Ovary (tissue), 3 donors: ENCODE results near the gene RPTOR.

Experiments used
- POLR2A ChIP-seq: fragments of 450-650 bp; IDR thresholded peaks from one replicate; pipeline ENCODE4 v1.6.1; 2017; ENCODE audit warnings: antibody characterized with exemption, mild to moderate bottlenecking, moderate library complexity
- TF ChIP-seq, protein P1 (sequence below), 3 donors: fragments of 450-650 bp in 2 of 3; fragments of 200-600 bp in 1 of 3; IDR thresholded peaks; one replicate each; pipeline versions ENCODE4 v1.5.1 to v1.8.0; 2016 to 2022; ENCODE audit warnings: antibody characterized with exemption in 3 of 3, mild to moderate bottlenecking in 1 of 3
- donor health status: DM: no; HTN: no; CAD: no.

DNA sequence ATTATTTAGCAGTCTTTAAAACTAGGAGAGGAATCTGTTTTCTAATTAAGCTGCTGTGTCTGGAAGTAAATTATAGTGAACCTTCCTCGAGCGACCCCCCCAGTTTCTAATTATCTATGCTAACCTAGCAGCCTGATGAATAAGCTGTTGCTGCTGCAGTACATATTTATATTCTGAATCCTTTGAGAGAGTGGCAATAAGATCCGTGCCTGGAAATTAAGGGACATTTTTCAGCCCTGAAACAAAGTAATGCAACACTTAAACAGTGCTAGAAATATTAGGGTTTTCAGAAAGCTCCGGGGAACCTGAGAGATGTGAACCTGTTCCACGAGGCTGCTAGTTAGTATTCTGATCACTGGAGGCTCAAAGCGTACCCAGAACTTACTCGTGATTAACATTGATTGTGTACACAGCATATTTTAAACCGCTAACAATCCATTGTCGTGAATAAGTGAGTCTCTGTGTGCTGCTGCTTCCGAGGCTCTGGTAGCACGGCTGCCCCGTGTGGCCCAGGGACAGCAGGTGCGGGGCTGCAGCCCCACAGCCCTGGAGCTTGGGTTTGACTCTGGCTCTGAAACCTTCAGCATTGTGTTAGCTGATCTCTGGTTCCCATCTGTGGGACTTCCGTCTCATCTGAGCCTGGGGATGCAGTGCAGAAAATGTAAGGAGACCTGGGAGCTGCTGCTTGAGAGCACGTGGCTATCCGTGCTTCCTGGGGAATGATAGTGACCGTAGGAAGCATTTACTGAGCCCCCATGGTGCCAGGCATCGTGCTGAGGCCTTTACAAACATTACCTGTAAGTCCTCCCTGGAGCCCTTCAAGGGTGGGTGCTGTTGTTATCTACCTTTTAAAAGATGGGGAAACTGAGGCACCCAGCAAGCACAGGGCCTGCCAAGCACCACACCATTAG lies 256.1 kb downstream of the RPTOR start:
- TF ChIP-seq POLR2A = no peak
- TF ChIP-seq, protein P1, sequence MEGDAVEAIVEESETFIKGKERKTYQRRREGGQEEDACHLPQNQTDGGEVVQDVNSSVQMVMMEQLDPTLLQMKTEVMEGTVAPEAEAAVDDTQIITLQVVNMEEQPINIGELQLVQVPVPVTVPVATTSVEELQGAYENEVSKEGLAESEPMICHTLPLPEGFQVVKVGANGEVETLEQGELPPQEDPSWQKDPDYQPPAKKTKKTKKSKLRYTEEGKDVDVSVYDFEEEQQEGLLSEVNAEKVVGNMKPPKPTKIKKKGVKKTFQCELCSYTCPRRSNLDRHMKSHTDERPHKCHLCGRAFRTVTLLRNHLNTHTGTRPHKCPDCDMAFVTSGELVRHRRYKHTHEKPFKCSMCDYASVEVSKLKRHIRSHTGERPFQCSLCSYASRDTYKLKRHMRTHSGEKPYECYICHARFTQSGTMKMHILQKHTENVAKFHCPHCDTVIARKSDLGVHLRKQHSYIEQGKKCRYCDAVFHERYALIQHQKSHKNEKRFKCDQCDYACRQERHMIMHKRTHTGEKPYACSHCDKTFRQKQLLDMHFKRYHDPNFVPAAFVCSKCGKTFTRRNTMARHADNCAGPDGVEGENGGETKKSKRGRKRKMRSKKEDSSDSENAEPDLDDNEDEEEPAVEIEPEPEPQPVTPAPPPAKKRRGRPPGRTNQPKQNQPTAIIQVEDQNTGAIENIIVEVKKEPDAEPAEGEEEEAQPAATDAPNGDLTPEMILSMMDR (IDR thresholded peaks at IDR 0.05) = no peak
